Measurements from ENCODE around the gene AGA.

DNA sequence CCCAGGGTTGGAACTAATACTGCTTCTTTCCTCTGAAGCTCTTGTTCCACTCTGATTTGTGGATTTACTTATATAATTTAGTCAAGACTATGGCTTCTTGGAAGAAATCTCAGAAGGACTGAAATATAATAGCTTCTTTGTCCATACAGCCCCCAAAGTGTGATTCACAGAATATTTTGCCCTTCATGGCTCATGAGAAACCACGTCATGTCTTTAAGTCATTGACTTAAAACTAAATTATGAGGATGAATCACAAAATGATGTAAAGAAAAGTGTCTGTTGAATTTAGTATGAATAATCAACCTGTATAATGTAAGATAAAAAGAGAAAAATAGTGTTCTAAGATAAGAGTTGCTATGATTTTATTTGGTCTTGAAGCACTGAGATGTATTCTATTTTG is 43.3 kb upstream of the AGA start:
- TF ChIP-seq, protein P1, sequence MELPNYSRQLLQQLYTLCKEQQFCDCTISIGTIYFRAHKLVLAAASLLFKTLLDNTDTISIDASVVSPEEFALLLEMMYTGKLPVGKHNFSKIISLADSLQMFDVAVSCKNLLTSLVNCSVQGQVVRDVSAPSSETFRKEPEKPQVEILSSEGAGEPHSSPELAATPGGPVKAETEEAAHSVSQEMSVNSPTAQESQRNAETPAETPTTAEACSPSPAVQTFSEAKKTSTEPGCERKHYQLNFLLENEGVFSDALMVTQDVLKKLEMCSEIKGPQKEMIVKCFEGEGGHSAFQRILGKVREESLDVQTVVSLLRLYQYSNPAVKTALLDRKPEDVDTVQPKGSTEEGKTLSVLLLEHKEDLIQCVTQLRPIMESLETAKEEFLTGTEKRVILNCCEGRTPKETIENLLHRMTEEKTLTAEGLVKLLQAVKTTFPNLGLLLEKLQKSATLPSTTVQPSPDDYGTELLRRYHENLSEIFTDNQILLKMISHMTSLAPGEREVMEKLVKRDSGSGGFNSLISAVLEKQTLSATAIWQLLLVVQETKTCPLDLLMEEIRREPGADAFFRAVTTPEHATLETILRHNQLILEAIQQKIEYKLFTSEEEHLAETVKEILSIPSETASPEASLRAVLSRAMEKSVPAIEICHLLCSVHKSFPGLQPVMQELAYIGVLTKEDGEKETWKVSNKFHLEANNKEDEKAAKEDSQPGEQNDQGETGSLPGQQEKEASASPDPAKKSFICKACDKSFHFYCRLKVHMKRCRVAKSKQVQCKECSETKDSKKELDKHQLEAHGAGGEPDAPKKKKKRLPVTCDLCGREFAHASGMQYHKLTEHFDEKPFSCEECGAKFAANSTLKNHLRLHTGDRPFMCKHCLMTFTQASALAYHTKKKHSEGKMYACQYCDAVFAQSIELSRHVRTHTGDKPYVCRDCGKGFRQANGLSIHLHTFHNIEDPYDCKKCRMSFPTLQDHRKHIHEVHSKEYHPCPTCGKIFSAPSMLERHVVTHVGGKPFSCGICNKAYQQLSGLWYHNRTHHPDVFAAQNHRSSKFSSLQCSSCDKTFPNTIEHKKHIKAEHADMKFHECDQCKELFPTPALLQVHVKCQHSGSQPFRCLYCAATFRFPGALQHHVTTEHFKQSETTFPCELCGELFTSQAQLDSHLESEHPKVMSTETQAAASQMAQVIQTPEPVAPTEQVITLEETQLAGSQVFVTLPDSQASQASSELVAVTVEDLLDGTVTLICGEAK (IDR thresholded peaks at IDR 0.05; ENCODE audit: borderline replicate concordance), result no peak
- no peak for TF ChIP-seq ASH2L (IDR thresholded peaks at IDR 0.05; ENCODE audit: borderline replicate concordance, low read depth)
- no peak for TF ChIP-seq MXI1 (IDR thresholded peaks at IDR 0.05; ENCODE audit: low read depth, low read length)
